Measurements from ENCODE around the gene PCDHA10. TPM values are rescaled to one million over a fixed set of nuclear protein-coding genes. Genes with fewer than 3 reads are reported as not detected.

Gene PCDHA10
- total and polyA plus RNA-seq, 2 of the 13 experiments (the other 11 are each of a cell fraction or from before 2014, with no cell fraction given): 0.01 to 0.02 TPM

DNA sequence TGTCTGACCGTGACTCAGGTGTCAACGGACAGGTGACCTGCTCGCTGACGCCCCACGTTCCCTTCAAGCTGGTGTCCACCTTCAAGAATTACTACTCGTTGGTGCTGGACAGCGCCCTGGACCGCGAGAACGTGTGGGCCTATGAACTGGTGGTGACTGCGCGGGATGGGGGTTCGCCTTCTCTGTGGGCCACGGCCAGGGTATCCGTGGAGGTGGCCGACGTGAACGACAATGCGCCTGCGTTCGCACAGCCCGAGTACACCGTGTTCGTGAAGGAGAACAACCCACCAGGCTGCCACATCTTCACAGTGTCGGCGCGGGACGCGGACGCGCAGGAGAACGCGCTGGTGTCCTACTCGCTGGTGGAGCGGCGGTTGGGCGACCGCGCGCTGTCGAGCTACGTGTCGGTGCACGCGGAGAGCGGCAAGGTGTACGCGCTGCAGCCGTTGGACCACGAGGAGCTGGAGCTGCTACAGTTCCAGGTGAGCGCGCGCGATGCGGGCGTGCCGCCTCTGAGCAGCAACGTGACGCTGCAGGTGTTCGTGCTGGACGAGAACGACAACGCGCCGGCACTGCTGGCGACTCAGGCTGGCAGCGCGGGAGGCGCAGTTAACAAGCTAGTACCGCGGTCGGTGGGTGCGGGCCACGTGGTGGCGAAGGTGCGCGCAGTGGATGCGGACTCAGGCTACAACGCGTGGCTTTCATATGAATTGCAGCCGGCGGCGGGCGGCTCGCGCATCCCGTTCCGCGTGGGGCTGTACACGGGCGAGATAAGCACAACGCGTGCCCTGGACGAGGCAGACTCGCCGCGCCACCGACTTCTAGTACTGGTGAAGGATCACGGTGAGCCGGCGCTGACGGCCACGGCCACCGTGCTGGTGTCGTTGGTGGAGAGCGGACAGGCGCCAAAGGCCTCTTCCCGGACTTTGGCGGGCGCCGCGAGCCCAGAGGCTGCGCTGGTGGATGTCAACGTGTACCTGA, 14.8 kb downstream of the PCDHA10 start:
- H3K27ac ChIP-seq (ENCODE audit: extremely low read length, insufficient read depth, low read length): no peak overlapping the region
- H3K36me3 ChIP-seq (replicated peaks in 1 of 2; ENCODE audit: control insufficient read depth in 1 of 2, insufficient read depth in 2 of 2, low read length in 2 of 2): no peaks in the 10 kb centered on the region
- in situ Hi-C loops (cut with HindIII; ENCODE audit: extremely low pct_ligation_motif_present, low pct_unique_long_range_greater_than_20kb) (no loop called here), intact Hi-C loops (cut with micrococcal nuclease; ENCODE audit: unreplicated experiment) (no loop called here)
- no peaks in the 10 kb centered on the region for H3K27me3 ChIP-seq (ENCODE audit: control insufficient read depth in 1 of 2, insufficient read depth in 2 of 2, low read length in 2 of 2)
- no peaks in the 10 kb centered on the region for H3K9me3 ChIP-seq (ENCODE audit: low read length)
- TF ChIP-seq MED8 (CRISPR knock-in tag; IDR thresholded peaks at IDR 0.05; ENCODE audit: insufficient replicate concordance): no peak
- TF ChIP-seq TERF1 (CRISPR knock-in tag; IDR thresholded peaks at IDR 0.05): no peak
- TF ChIP-seq ZBTB37 (CRISPR knock-in tag; IDR thresholded peaks at IDR 0.05): no peak
- TF ChIP-seq, protein P1, sequence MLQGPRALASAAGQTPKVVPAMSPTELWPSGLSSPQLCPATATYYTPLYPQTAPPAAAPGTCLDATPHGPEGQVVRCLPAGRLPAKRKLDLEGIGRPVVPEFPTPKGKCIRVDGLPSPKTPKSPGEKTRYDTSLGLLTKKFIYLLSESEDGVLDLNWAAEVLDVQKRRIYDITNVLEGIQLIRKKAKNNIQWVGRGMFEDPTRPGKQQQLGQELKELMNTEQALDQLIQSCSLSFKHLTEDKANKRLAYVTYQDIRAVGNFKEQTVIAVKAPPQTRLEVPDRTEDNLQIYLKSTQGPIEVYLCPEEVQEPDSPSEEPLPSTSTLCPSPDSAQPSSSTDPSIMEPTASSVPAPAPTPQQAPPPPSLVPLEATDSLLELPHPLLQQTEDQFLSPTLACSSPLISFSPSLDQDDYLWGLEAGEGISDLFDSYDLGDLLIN (CRISPR knock-in tag; IDR thresholded peaks at IDR 0.05; ENCODE audit: borderline replicate concordance): no peak
- TF ChIP-seq REL (CRISPR knock-in tag; conservative IDR thresholded peaks at IDR 0.05): no peak
- no peak for TF ChIP-seq ZNF263 (CRISPR knock-in tag; IDR thresholded peaks at IDR 0.05)
- TF ChIP-seq ZNF501 (CRISPR knock-in tag; IDR thresholded peaks at IDR 0.05): no peak
- TF ChIP-seq, protein P2, sequence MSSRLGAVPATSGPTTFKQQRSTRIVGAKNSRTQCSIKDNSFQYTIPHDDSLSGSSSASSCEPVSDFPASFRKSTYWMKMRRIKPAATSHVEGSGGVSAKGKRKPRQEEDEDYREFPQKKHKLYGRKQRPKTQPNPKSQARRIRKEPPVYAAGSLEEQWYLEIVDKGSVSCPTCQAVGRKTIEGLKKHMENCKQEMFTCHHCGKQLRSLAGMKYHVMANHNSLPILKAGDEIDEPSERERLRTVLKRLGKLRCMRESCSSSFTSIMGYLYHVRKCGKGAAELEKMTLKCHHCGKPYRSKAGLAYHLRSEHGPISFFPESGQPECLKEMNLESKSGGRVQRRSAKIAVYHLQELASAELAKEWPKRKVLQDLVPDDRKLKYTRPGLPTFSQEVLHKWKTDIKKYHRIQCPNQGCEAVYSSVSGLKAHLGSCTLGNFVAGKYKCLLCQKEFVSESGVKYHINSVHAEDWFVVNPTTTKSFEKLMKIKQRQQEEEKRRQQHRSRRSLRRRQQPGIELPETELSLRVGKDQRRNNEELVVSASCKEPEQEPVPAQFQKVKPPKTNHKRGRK (CRISPR knock-in tag; IDR thresholded peaks at IDR 0.05): no peak
- no peaks in the 10 kb centered on the region for H4K20me1 ChIP-seq (ENCODE audit: insufficient read depth, low read length)
- no TSS peak for BruUV-seq (replicated peaks)
- H2AFZ ChIP-seq (ENCODE audit: low read length): no peak overlapping the region
- no peak overlapping the region for H3K9ac ChIP-seq (ENCODE audit: insufficient read depth, low read depth, low read length)
- FAIRE-seq (no peak), ATAC-seq (no peak), DNase-seq (ENCODE audit: low spot score) (no peak)
- WGBS (ENCODE audit: low lambda C conversion rate): 92% methylated on average over 103 of the region's 114 CpGs
- ChIA-PET POLR2A (no interaction called here), CTCF (ENCODE audit: low intra/inter-chr PET ratio, low total read pairs) (interaction anchor here (2.6 kb wide), 1 partner anchor 170 kb away, joined by 34 read pairs; no protein-coding TSS in a partner anchor)
- H3K4me3 ChIP-seq (replicated peaks in 1 of 3; ENCODE audit: insufficient read depth in 1 of 3, low read depth in 2 of 3, low read length in 3 of 3): no peak overlapping the region
- no peaks in the 10 kb centered on the region for H3K4me1 ChIP-seq (ENCODE audit: insufficient read depth, low read length)
- no peak overlapping the region for H3K4me2 ChIP-seq (ENCODE audit: low read depth, low read length)
- no peaks in the 10 kb centered on the region for H3K79me2 ChIP-seq (ENCODE audit: insufficient read depth, low read length)
